GM10266 (cell line): ENCODE measurements around the gene CHURC1.

Source experiments
- DNase-seq: peaks from one replicate; pipeline ENCODE4 v3.0.0; 2012; ENCODE audit errors: extremely low spot score
- CTCF ChIP-seq: IDR thresholded peaks from 2 replicates; pipeline ENCODE4 v1.5.1; 2012; ENCODE audit warnings: mild to moderate bottlenecking, low read depth; ENCODE audit not compliant: control insufficient read depth, insufficient read depth; ENCODE audit errors: missing control alignments

Gene CHURC1

GRCh38 chr14:64871344-64871743 lies 42.9 kb upstream of the CHURC1 start:
- no peak for TF ChIP-seq CTCF
- DNase-seq, result no peak

- no peak for TF ChIP-seq CTCF
- no peak for DNase-seq
These were observed 40.6 kb upstream of the CHURC1 start for GRCh38 chr14:64873506-64874219.

DNA sequence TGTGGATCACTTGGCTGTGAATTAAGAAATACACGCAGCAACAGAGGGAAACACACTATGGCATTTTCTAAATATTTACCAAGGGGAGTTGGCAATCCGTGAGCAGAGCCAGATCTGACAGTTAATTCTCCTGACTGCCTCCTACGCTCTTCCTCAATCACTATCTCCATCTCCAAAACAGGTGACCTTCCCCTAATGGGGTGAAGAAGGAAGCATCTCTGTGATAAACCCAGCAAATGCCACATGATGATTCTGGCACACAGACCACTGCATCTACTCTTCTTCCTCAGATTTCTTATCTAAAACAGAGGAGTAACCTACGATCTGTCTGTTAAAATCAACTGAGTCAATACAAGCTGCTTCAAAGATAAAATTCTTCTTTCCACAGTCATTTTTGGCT lies 38.9 kb upstream of the CHURC1 start:
- no peak for TF ChIP-seq CTCF

DNA sequence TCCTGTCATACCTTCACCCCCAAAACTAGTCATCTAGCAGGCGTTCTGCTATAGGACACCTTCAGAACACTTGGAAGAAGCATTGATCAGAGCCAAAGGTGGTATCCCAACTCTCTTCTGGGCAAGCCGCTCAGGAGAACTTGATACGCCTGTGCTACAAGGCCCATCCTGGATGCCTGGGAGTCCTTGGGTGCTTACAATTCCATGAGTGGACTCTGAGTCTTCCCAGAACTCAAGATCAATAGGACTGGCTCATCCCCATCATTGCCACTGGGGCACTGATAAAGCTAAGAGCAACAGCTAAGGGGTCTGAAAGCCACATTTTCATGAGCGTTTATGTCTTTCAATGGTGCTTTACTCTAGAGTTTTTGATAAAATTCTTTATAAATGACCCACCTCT lies 36.4 kb upstream of the CHURC1 start:
- no peak for DNase-seq
- TF ChIP-seq CTCF, result no peak

More for the DNA sequence above, 38.9 kb upstream of the CHURC1 start:
- no peak for DNase-seq

- TF ChIP-seq CTCF, result no peak
- DNase-seq, result peak; percentile 22
These were observed 35.2 kb upstream of the CHURC1 start for GRCh38 chr14:64878837-64879634.

GRCh38 chr14:64879635-64880220 lies 34.5 kb upstream of the CHURC1 start, which contains the start of gene SPTB:
Gene SPTB (minus strand): TSS chr14:64879907. CDS start chr14:64823094, 56,813 bp downstream.
- TF ChIP-seq CTCF, result no peak
- peak; percentile 71 for DNase-seq
